NK-92 (cell line): ENCODE results near the gene NEUROD1.

Source experiments
- DNase-seq: peaks from one replicate; lab custom pipeline; 2025; ENCODE audit not compliant: unreplicated experiment; lab: John Stamatoyannopoulos, UW

The NEUROD1 gene

GRCh38 chr2:181680937-181681811 is 857 bp upstream of the NEUROD1 start:
- DNase-seq: no peak

GRCh38 chr2:181679544-181679979 is 755 bp downstream of the NEUROD1 start:
- no peak for DNase-seq

GRCh38 chr2:181678861-181679543 is 1.3 kb downstream of the NEUROD1 start:
- no peak for DNase-seq

- DNase-seq: no peak
Observed at GRCh38 chr2:181677912-181678586, 2.3 kb downstream of the NEUROD1 start.

- no peak for DNase-seq
Observed at GRCh38 chr2:181675254-181675653, 5.1 kb downstream of the NEUROD1 start.

- no peak for DNase-seq
Observed at GRCh38 chr2:181674461-181674860, 5.9 kb downstream of the NEUROD1 start.

- no peak for DNase-seq
Observed at GRCh38 chr2:181673173-181673572, 7.1 kb downstream of the NEUROD1 start.

- no peak for DNase-seq
Observed at GRCh38 chr2:181672255-181673008, 7.9 kb downstream of the NEUROD1 start.

- DNase-seq: no peak
Observed at GRCh38 chr2:181670632-181671031, 9.7 kb downstream of the NEUROD1 start.

- no peak for DNase-seq
Observed at GRCh38 chr2:181667234-181667633, 13.1 kb downstream of the NEUROD1 start.

- DNase-seq: no peak
Observed at GRCh38 chr2:181662287-181662686, 18.0 kb downstream of the NEUROD1 start.

GRCh38 chr2:181660181-181660580 is 20.1 kb downstream of the NEUROD1 start:
- no peak for DNase-seq

GRCh38 chr2:181658444-181658843 is 21.9 kb downstream of the NEUROD1 start:
- DNase-seq: no peak

GRCh38 chr2:181657379-181657778 is 22.9 kb downstream of the NEUROD1 start:
- no peak for DNase-seq

GRCh38 chr2:181656450-181657291 is 23.6 kb downstream of the NEUROD1 start, which contains the start of gene CERKL:
TSS of gene CERKL (minus strand) at chr2:181657105. CDS start at chr2:181657006, 99 bp downstream.
- DNase-seq: no peak

- no peak for DNase-seq
Observed at GRCh38 chr2:181655519-181655918, 24.8 kb downstream of the NEUROD1 start.

GRCh38 chr2:181649436-181649979 is 30.8 kb downstream of the NEUROD1 start:
- DNase-seq: no peak

- DNase-seq: no peak
Observed at GRCh38 chr2:181648478-181649155, 31.7 kb downstream of the NEUROD1 start.

GRCh38 chr2:181646415-181646987 is 33.8 kb downstream of the NEUROD1 start:
- DNase-seq: no peak
